ENCODE data around the gene SMARCA1.
"Not testable (repeated sequence)": the region's sequence is repeated elsewhere in the genome, so short reads cannot be mapped to it uniquely, and the experiment has no call there.

The SMARCA1 gene

DNA sequence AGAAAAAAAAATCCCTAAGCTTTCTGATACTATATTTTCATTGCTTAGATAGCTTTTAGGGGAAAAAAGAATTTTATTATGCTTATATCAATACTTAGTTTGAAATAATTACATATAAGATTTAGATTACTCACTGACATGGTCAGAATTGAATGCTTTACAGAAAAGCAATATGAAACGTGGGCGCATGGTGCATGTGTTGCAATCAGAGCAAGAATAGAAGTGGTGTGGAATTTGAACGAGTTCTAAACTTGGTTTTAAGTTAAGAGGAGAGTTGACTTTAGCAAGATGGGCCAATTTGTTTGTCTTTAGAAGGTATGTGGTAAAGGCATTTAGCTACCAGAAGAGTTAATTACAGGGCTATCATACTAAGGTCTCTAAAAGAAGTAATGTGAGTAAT lies 38.2 kb upstream of the SMARCA1 start:
- DNase-seq (ENCODE audit: low spot score), result no peak
- no peak overlapping the region for H3K27ac ChIP-seq
- ChIA-PET CTCF (no interaction called here), POLR2A (ENCODE audit: low non-redundant PET) (no interaction called here)
- TF ChIP-seq, protein P1, sequence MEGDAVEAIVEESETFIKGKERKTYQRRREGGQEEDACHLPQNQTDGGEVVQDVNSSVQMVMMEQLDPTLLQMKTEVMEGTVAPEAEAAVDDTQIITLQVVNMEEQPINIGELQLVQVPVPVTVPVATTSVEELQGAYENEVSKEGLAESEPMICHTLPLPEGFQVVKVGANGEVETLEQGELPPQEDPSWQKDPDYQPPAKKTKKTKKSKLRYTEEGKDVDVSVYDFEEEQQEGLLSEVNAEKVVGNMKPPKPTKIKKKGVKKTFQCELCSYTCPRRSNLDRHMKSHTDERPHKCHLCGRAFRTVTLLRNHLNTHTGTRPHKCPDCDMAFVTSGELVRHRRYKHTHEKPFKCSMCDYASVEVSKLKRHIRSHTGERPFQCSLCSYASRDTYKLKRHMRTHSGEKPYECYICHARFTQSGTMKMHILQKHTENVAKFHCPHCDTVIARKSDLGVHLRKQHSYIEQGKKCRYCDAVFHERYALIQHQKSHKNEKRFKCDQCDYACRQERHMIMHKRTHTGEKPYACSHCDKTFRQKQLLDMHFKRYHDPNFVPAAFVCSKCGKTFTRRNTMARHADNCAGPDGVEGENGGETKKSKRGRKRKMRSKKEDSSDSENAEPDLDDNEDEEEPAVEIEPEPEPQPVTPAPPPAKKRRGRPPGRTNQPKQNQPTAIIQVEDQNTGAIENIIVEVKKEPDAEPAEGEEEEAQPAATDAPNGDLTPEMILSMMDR (conservative IDR thresholded peaks at IDR 0.05; ENCODE audit: low read depth), result no peak

DNA sequence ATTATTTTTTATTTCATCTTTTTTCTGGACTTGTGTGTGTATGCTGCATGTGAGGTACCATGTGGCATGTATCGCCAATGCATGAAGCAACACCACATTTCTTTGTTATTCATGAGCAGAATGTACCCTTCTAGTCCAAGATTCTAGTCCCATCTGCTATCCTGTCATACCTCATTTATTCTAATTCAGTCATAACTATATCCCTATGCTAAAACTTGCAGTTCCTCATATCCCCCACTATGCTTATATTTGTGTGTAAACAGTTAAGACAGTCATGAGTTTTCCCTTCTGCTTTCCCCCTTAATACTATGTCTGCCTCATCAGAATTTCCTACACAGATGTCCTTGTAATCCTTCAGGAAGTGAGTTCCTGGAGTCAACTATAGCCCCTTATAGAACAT lies 36.5 kb upstream of the SMARCA1 start:
- ChIA-PET CTCF (no interaction called here), POLR2A (ENCODE audit: low non-redundant PET) (no interaction called here)
- no peak overlapping the region for H3K27ac ChIP-seq
- DNase-seq (ENCODE audit: low spot score), result no peak
- TF ChIP-seq, protein P1 (conservative IDR thresholded peaks at IDR 0.05; ENCODE audit: low read depth), result no peak

DNA sequence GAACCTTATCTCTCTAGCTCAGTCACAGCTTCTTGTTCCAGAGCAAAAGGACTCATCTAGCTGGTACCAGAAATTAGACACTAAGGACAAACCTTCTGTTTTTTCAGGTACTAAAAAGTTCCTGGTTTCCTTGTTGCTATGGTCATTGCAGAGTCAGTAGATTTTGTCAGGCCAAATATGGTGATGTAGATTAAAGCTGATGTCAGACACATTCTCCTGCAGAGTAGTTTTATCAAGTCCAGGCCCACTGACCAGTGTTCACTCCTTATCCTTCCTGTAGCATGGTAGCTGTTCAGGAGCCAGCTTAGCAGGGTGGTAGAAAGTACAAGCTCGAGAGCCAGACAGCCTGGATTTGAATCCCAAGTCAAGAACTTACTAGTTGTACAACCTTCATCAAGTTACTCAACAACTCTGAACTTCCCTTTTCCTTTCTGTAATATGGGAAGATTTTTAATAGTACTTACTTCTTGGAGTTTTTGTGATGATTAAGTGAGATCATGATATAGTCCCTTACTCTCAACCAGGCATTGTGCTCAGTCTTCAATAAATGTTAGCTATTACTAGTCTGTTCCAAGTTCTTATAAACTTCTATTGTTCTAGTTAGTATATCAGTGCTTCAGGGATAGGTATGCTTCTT lies 34.7 kb upstream of the SMARCA1 start:
- ChIA-PET POLR2A (ENCODE audit: low non-redundant PET) (no interaction called here), CTCF (no interaction called here)
- no peak for DNase-seq (ENCODE audit: low spot score)
- TF ChIP-seq, protein P1 (conservative IDR thresholded peaks at IDR 0.05; ENCODE audit: low read depth), result no peak
- no peak overlapping the region for H3K27ac ChIP-seq

DNA sequence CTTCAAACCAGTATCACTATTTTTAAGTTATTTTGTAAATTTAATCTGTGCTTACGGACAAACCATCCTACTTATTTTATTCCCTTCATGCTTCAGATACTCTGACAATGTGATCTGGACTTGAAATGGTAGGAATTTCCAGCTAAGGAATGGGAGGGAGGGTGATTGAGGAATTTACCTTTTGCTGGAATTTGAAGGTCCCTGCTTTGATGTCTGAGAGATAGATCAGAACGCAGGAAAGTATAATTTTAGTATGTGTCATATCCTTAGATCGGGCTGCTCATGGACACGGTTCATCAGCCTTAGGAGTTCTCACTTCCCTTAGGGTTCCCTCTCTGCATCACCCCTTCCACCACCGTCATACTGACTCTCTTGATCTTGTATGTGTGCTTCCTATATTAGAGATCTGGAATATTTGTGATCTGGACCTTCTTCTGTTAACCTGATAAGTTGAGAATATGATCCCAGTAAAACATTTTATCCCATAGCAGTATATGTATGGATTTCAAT lies 33.6 kb upstream of the SMARCA1 start:
- CTCF ChIA-PET, result no interaction called here

DNA sequence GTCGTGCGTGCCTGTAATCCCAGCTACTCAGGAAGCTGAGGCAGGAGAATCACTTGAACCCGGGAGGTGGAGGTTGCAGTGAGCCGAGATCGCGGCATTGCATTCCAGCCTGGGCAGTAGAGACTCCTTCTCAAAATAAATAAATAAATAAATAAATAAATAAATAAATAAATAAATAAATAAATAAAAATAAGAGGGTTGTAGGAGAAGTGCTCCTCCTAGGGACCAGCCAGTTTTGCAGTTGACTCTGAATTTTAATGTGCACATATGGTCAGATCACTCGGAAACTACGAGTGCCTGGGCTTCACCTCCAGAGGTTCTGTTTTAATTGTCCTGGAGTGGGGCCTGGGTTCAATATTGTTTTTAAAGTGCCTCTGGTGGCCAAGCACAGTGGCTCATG lies 31.5 kb upstream of the SMARCA1 start:
- DNase-seq (ENCODE audit: low spot score); CTCF ChIA-PET; POLR2A ChIA-PET (ENCODE audit: low non-redundant PET); H3K27ac ChIP-seq: not testable (repeated sequence)

More for the DNA sequence above, 33.6 kb upstream of the SMARCA1 start:
- TF ChIP-seq, protein P1 (conservative IDR thresholded peaks at IDR 0.05; ENCODE audit: low read depth), result no peak
- no peak for DNase-seq (ENCODE audit: low spot score)
- no peak overlapping the region for H3K27ac ChIP-seq
- POLR2A ChIA-PET (ENCODE audit: low non-redundant PET), result no interaction called here

DNA sequence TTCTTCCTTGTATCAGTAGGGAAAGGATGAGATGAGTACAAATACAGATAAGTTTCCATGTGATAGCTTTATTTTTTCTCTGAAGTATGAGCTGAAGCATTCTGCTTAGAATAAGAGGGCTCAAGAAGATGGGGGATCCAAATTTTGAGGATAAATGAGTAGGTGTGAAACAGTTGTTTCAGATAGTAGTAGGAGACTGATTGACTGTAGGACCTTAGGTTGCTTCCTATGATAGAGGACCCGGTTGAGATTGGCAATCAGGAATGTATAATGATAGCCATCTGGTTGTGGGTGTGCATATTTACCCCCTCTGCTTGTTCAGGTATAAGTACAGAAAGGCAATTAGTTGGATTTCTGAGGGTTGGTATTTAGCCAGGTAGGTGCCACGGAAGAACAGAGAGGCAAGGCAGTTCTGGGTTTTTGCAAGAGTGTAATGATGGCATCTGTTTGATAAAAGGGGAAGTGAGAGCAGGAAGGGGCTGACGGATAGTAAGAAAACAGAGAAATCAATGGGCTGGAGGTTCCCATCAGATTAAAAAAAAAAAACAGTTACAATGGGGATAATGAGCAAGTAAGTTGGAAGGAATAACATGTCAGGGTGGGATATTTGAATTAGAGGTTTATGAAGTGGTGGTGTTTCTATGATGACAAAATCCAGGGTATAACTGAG lies 30.5 kb upstream of the SMARCA1 start:
- POLR2A ChIA-PET (ENCODE audit: low non-redundant PET), result no interaction called here
- CTCF ChIA-PET, result no interaction called here
- no peak overlapping the region for H3K27ac ChIP-seq
- TF ChIP-seq, protein P1 (conservative IDR thresholded peaks at IDR 0.05; ENCODE audit: low read depth), result no peak
- no peak for DNase-seq (ENCODE audit: low spot score)

DNA sequence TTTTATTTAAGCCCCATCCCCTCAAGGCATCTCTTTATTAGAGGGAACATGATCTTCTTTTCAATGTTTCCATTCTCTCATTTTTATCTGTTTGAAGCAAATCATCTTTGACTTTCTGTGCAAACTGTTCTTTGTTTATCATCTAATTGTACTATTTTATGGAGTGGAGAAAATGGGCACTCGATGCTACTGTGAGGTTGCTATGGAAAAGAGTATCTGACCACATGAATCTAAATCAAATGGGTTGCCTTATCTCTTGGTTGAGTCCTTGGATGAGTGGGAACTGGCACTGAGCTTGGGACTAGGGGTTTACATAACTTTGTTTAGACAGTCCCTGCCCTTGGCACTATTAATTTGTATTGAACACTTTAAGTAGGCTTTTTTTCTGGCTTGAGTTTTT lies 25.8 kb upstream of the SMARCA1 start:
- H3K27ac ChIP-seq, result no peak overlapping the region
- ChIA-PET POLR2A (ENCODE audit: low non-redundant PET) (no interaction called here), CTCF (no interaction called here)
- TF ChIP-seq, protein P1 (conservative IDR thresholded peaks at IDR 0.05; ENCODE audit: low read depth), result no peak
- no peak for DNase-seq (ENCODE audit: low spot score)
